ENCODE results near the gene IPO9. TPM values are rescaled to one million over a fixed set of nuclear protein-coding genes. Genes with fewer than 3 reads are reported as not detected.

IPO9 gene
- total RNA-seq, 1 experiment from 2014 or later: 106 TPM

DNA sequence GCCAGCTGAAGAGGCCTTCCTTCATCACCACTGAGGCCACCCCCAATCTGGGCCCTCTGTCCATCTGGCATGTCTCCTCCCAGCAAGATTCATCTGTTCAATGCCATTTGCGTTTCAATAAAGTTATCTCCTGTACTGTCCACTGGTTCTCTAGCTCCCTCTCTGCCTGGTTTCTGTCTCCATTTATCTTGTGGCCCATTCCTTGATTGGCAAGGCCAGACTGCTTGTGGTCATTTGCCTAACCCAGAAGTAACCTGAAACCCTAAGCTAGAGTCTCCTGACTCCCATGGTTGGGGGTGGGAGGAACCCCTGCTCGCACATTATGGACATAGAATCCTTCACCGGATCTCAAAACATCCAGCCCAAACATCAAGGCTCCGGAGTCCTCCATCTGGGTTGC is 2.1 kb upstream of the IPO9 start:
- in situ Hi-C loops (cut with HindIII; ENCODE audit: low pct_unique_long_range_greater_than_20kb, low sequenced_read_pairs): no loop called here
- no peak for ATAC-seq

DNA sequence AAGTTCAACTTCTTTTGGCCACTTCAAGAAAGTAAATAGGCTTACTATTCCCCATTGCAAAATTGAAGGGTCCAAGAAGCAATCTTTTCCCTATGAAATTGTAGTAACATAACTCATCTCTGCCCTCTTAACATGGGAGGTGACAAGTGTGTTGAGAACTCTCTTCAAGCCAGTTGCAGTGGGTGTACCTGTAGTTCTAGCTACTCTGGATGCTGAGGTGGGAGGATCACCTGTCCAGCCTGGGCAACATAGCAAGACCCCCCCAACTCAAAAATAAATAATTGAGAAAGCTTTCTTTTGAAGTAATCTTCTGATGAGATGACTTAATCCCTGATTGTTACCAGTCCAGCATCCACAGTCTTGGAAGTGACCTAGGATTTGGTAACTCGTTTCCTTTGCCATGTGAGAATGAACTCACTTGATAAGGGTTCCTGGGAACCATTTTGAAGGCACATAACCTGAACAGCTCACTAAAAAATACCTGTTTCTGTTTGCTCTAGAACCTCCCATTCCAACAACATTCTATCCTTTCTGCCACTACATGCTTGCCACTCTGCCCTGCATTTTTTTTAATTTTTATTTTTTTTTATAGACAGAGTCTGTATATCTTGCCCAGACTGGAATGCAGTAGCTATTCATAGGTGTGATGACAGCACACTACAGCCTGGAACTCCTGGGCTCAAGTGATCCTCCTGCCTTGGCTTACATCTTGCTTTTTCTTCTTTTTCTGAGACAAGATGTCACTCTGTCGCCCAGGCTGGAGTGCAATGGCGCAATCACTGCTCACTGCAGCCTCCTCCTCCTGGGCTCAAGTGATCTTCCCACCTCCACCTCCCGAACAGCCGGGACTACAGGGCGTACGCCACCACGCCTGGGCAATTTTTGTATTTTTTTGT is 1.4 kb upstream of the IPO9 start:
- H3K27ac ChIP-seq (ENCODE audit: low read length): no peak overlapping the region
- intact Hi-C loops (cut with micrococcal nuclease; ENCODE audit: unreplicated experiment) (no loop called here), in situ Hi-C loops (cut with HindIII; ENCODE audit: low pct_unique_long_range_greater_than_20kb, low sequenced_read_pairs) (no loop called here)
- BruUV-seq (replicated peaks): no TSS peak
- ATAC-seq (no peak), DNase-seq (ENCODE audit: low read depth, low spot score) (no peak)
- no peak overlapping the region for H3K4me3 ChIP-seq (ENCODE audit: low read depth in 2 of 2, low read length in 2 of 2)
- no peak for TF ChIP-seq REST (IDR thresholded peaks at IDR 0.05; ENCODE audit: insufficient read depth in 1 of 2, low read depth in 2 of 2, low read length in 1 of 2)
- no peak for TF ChIP-seq TCF7L2 (IDR thresholded peaks at IDR 0.05; ENCODE audit: low read depth, low read length)
- TF ChIP-seq, protein P1, sequence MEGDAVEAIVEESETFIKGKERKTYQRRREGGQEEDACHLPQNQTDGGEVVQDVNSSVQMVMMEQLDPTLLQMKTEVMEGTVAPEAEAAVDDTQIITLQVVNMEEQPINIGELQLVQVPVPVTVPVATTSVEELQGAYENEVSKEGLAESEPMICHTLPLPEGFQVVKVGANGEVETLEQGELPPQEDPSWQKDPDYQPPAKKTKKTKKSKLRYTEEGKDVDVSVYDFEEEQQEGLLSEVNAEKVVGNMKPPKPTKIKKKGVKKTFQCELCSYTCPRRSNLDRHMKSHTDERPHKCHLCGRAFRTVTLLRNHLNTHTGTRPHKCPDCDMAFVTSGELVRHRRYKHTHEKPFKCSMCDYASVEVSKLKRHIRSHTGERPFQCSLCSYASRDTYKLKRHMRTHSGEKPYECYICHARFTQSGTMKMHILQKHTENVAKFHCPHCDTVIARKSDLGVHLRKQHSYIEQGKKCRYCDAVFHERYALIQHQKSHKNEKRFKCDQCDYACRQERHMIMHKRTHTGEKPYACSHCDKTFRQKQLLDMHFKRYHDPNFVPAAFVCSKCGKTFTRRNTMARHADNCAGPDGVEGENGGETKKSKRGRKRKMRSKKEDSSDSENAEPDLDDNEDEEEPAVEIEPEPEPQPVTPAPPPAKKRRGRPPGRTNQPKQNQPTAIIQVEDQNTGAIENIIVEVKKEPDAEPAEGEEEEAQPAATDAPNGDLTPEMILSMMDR (IDR thresholded peaks at IDR 0.05): no peak
- TF ChIP-seq POLR2AphosphoS5 (IDR thresholded peaks at IDR 0.05; ENCODE audit: low read depth, low read length): no peak
- TF ChIP-seq SIN3A (IDR thresholded peaks at IDR 0.05; ENCODE audit: borderline replicate concordance, insufficient read depth, low read depth, low read length): no peak
- no peaks in the 10 kb centered on the region; the same call in 1 of the 2 replicates for H3K36me3 ChIP-seq (ENCODE audit: control insufficient read depth, insufficient read depth, low read length)
- H3K27me3 ChIP-seq (ENCODE audit: control insufficient read depth, insufficient read depth, low read length): no peaks in the 10 kb centered on the region
- POLR2A ChIA-PET: no interaction called here
- CTCF ChIA-PET: interaction anchor here (0.5 to 0.6 kb wide), 2 partner anchors 8 to 172 kb away, joined by 3 to 5 read pairs; no protein-coding TSS in a partner anchor
- H3K4me1 ChIP-seq (ENCODE audit: control insufficient read depth, insufficient read depth, low read length): peaks cover 22% of the 10 kb centered on the region
- H3K9me3 ChIP-seq (ENCODE audit: control insufficient read depth, insufficient read depth, low read depth, low read length): no peaks in the 10 kb centered on the region

More for the DNA sequence above, 2.1 kb upstream of the IPO9 start:
- intact Hi-C loops (cut with micrococcal nuclease; ENCODE audit: unreplicated experiment): no loop called here
- Histone ChIP-seq H3K9me3 (ENCODE audit: control insufficient read depth, insufficient read depth, low read depth, low read length) (no peaks in the 10 kb centered on the region), H3K4me1 (ENCODE audit: control insufficient read depth, insufficient read depth, low read length) (peaks cover 21% of the 10 kb centered on the region), H3K27ac (ENCODE audit: low read length) (no peak overlapping the region), H3K4me3 (ENCODE audit: low read depth in 2 of 2, low read length in 2 of 2) (no peak overlapping the region), H3K36me3 (ENCODE audit: control insufficient read depth, insufficient read depth, low read length) (no peaks in the 10 kb centered on the region; the same call in 1 of the 2 replicates), H3K27me3 (ENCODE audit: control insufficient read depth, insufficient read depth, low read length) (no peaks in the 10 kb centered on the region)
- BruUV-seq (replicated peaks): no TSS peak
- ChIA-PET POLR2A (no interaction called here), CTCF (interaction anchor here (0.5 kb wide), 1 partner anchor 9 kb away, joined by 5 read pairs; no protein-coding TSS in a partner anchor)
- no peak for DNase-seq (ENCODE audit: low read depth, low spot score)
- no peak for TF ChIP-seq POLR2AphosphoS5 (IDR thresholded peaks at IDR 0.05; ENCODE audit: low read depth, low read length)
- no peak for TF ChIP-seq TCF7L2 (IDR thresholded peaks at IDR 0.05; ENCODE audit: low read depth, low read length)
- TF ChIP-seq, protein P1 (IDR thresholded peaks at IDR 0.05): no peak
- no peak for TF ChIP-seq SIN3A (IDR thresholded peaks at IDR 0.05; ENCODE audit: borderline replicate concordance, insufficient read depth, low read depth, low read length)
- no peak for TF ChIP-seq REST (IDR thresholded peaks at IDR 0.05; ENCODE audit: insufficient read depth in 1 of 2, low read depth in 2 of 2, low read length in 1 of 2)
